PC-9 (cell line): Measurements from ENCODE around the gene BTN2A1.

Source experiments
- EZH2 ChIP-seq: fragments of 200-600 bp; sonication (generic); IDR thresholded peaks from 2 replicates; pipeline ENCODE4 v1.8.0; 2017; ENCODE audit warnings: antibody characterized with exemption, low read depth
- TF ChIP-seq, protein P1 (sequence below): fragments of 200-600 bp; sonication (generic); conservative IDR thresholded peaks from 2 replicates; pipeline ENCODE4 v1.6.1; 2017; ENCODE audit warnings: mixed run types, antibody characterized with exemption, mild to moderate bottlenecking, moderate library complexity

DNA sequence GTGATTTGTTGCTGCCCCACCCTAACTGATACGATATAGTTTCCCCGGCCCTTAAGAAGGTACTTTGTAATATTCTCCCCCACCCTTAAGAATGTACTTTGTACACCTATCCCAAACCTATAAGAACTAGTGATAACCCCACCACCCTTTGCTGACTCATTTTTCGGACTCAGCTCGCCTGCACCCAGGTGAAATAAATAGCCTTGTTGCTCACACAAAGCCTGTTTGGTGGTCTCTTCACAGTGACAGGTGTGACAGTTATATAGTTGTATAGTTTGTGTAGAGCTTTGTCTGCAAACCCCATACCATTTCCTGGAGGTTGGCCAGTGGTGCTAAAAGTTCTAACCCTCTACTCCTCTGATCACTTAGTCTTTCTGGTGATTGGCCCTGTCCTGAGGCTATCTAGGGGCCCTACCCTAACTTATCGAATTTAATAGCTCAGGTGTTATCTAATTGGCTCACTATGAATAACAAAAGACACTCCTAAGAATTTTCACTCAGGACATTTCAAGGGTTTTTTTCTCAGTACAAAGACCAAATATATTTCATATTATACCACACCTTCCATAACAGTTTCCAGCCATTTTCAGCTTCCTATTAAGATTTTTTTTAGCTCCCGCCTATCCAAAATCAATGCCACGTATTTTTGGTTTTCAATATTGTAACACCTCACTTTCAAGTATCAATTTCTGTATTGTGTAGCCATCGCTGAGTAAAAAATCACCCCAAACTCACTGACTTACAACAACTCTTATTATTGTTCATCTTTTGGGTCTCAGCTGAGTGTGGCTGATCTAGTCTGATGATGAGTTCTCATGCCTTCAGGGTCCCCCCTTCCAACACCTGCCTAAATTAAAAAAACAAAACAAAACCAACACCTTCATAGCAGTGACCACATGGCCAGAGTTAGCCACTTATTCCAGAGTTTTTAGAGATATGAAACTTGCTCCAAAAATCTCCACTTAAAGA lies 32.5 kb downstream of the BTN2A1 start:
- TF ChIP-seq EZH2 = no peak
- TF ChIP-seq, protein P1, sequence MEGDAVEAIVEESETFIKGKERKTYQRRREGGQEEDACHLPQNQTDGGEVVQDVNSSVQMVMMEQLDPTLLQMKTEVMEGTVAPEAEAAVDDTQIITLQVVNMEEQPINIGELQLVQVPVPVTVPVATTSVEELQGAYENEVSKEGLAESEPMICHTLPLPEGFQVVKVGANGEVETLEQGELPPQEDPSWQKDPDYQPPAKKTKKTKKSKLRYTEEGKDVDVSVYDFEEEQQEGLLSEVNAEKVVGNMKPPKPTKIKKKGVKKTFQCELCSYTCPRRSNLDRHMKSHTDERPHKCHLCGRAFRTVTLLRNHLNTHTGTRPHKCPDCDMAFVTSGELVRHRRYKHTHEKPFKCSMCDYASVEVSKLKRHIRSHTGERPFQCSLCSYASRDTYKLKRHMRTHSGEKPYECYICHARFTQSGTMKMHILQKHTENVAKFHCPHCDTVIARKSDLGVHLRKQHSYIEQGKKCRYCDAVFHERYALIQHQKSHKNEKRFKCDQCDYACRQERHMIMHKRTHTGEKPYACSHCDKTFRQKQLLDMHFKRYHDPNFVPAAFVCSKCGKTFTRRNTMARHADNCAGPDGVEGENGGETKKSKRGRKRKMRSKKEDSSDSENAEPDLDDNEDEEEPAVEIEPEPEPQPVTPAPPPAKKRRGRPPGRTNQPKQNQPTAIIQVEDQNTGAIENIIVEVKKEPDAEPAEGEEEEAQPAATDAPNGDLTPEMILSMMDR = no peak
